ENCODE measurements around the gene CLRN3. TPM values are rescaled to one million over a fixed set of nuclear protein-coding genes. Genes with fewer than 3 reads are reported as not detected.

The CLRN3 gene
- total and polyA plus RNA-seq, 9 of the 15 experiments (the other 6 are each of a cell fraction or from before 2014, with no cell fraction given), result not detected

DNA sequence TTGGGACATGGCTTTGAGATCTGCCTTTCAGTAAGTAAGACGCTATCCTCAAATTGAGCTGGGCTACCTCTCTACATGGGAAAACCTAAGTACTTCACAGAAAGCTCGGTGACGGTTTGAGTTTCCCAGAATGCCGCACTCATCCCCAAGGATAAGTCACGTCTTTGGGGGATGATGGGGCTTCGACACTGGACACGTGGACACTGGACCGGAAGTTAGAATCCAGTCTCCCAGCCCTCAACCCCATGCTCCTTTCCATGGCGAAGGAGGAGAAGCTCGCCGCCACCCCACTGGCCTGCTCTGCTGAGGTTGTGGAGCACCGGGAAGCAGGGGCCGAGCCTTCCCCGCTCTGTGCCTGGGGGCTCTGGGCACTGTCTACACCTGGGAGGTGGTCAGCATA is 41.6 kb upstream of the CLRN3 start:
- no peaks in the 10 kb centered on the region for H3K79me2 ChIP-seq (ENCODE audit: control insufficient read depth, insufficient read depth, low read length)
- BruUV-seq (replicated peaks), result no TSS peak
- no peaks in the 10 kb centered on the region for H3K9me3 ChIP-seq (replicated peaks; ENCODE audit: control insufficient read depth, insufficient read depth, low read depth, low read length)
- FAIRE-seq (no peak), DNase-seq (ENCODE audit: extremely low read depth in 1 of 4, low spot score in 3 of 4) (no peak), ATAC-seq (no peak)
- H3K27ac ChIP-seq (ENCODE audit: extremely low read depth, low read depth, low read length), result no peak overlapping the region
- H3K4me2 ChIP-seq (ENCODE audit: insufficient read depth, low read length), result no peak overlapping the region
- POLR2A ChIA-PET, result interaction anchor here (0.6 kb wide), 1 partner anchor 77 kb away, joined by 3 read pairs; no protein-coding TSS in a partner anchor
- 1% methylated on average over 11 of the region's 14 CpGs for WGBS (ENCODE audit: insufficient coverage, low coverage, missing lambda C conversion rate)
- no peaks in the 10 kb centered on the region for H3K9me1 ChIP-seq (ENCODE audit: control insufficient read depth, insufficient read depth, low read length)
- no peaks in the 10 kb centered on the region for H3K4me1 ChIP-seq (replicated peaks in 1 of 2; ENCODE audit: control insufficient read depth in 2 of 2, insufficient read depth in 2 of 2, low read length in 2 of 2)
- no peak overlapping the region for H3K9ac ChIP-seq (ENCODE audit: insufficient read depth in 1 of 2, low read depth in 2 of 2, low read length in 2 of 2)
- CTCF ChIA-PET (ENCODE audit: low intra/inter-chr PET ratio), result no interaction called here
- no peaks in the 10 kb centered on the region for H3K36me3 ChIP-seq (ENCODE audit: control insufficient read depth, insufficient read depth, low read length)
- peaks cover 0 to 17% of the 10 kb centered on the region in 2 experiments; a peak in 2 of 5 replicates for H3K27me3 ChIP-seq (ENCODE audit: control insufficient read depth in 2 of 2, insufficient read depth in 2 of 2, low read length in 2 of 2)
- H4K20me1 ChIP-seq (replicated peaks; ENCODE audit: control insufficient read depth, insufficient read depth, low read length), result no peaks in the 10 kb centered on the region
- TF ChIP-seq, protein P1, sequence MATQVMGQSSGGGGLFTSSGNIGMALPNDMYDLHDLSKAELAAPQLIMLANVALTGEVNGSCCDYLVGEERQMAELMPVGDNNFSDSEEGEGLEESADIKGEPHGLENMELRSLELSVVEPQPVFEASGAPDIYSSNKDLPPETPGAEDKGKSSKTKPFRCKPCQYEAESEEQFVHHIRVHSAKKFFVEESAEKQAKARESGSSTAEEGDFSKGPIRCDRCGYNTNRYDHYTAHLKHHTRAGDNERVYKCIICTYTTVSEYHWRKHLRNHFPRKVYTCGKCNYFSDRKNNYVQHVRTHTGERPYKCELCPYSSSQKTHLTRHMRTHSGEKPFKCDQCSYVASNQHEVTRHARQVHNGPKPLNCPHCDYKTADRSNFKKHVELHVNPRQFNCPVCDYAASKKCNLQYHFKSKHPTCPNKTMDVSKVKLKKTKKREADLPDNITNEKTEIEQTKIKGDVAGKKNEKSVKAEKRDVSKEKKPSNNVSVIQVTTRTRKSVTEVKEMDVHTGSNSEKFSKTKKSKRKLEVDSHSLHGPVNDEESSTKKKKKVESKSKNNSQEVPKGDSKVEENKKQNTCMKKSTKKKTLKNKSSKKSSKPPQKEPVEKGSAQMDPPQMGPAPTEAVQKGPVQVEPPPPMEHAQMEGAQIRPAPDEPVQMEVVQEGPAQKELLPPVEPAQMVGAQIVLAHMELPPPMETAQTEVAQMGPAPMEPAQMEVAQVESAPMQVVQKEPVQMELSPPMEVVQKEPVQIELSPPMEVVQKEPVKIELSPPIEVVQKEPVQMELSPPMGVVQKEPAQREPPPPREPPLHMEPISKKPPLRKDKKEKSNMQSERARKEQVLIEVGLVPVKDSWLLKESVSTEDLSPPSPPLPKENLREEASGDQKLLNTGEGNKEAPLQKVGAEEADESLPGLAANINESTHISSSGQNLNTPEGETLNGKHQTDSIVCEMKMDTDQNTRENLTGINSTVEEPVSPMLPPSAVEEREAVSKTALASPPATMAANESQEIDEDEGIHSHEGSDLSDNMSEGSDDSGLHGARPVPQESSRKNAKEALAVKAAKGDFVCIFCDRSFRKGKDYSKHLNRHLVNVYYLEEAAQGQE (IDR thresholded peaks at IDR 0.05; ENCODE audit: borderline replicate concordance), result no peak
- TF ChIP-seq, protein P1 (CRISPR knock-in tag; IDR thresholded peaks at IDR 0.05; ENCODE audit: low read depth), result no peak
- TF ChIP-seq TBL1XR1 (IDR thresholded peaks at IDR 0.05; ENCODE audit: low read length in 2 of 2), result no peak
- TF ChIP-seq, protein P2, sequence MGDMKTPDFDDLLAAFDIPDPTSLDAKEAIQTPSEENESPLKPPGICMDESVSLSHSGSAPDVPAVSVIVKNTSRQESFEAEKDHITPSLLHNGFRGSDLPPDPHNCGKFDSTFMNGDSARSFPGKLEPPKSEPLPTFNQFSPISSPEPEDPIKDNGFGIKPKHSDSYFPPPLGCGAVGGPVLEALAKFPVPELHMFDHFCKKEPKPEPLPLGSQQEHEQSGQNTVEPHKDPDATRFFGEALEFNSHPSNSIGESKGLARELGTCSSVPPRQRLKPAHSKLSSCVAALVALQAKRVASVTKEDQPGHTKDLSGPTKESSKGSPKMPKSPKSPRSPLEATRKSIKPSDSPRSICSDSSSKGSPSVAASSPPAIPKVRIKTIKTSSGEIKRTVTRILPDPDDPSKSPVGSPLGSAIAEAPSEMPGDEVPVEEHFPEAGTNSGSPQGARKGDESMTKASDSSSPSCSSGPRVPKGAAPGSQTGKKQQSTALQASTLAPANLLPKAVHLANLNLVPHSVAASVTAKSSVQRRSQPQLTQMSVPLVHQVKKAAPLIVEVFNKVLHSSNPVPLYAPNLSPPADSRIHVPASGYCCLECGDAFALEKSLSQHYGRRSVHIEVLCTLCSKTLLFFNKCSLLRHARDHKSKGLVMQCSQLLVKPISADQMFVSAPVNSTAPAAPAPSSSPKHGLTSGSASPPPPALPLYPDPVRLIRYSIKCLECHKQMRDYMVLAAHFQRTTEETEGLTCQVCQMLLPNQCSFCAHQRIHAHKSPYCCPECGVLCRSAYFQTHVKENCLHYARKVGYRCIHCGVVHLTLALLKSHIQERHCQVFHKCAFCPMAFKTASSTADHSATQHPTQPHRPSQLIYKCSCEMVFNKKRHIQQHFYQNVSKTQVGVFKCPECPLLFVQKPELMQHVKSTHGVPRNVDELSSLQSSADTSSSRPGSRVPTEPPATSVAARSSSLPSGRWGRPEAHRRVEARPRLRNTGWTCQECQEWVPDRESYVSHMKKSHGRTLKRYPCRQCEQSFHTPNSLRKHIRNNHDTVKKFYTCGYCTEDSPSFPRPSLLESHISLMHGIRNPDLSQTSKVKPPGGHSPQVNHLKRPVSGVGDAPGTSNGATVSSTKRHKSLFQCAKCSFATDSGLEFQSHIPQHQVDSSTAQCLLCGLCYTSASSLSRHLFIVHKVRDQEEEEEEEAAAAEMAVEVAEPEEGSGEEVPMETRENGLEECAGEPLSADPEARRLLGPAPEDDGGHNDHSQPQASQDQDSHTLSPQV (IDR thresholded peaks at IDR 0.05), result no peak
- TF ChIP-seq, protein P3, sequence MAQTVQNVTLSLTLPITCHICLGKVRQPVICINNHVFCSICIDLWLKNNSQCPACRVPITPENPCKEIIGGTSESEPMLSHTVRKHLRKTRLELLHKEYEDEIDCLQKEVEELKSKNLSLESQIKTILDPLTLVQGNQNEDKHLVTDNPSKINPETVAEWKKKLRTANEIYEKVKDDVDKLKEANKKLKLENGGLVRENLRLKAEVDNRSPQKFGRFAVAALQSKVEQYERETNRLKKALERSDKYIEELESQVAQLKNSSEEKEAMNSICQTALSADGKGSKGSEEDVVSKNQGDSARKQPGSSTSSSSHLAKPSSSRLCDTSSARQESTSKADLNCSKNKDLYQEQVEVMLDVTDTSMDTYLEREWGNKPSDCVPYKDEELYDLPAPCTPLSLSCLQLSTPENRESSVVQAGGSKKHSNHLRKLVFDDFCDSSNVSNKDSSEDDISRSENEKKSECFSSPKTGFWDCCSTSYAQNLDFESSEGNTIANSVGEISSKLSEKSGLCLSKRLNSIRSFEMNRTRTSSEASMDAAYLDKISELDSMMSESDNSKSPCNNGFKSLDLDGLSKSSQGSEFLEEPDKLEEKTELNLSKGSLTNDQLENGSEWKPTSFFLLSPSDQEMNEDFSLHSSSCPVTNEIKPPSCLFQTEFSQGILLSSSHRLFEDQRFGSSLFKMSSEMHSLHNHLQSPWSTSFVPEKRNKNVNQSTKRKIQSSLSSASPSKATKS (CRISPR knock-in tag; IDR thresholded peaks at IDR 0.05), result no peak
- no peak for TF ChIP-seq XRCC5 (IDR thresholded peaks at IDR 0.05; ENCODE audit: low read depth, low read length)
- H2AFZ ChIP-seq (ENCODE audit: low read depth, low read length), result no peak overlapping the region
- in situ Hi-C loops (cut with MboI), result no loop called here
- intact Hi-C loops (cut with micrococcal nuclease), result no loop called here
- no peak overlapping the region for H3K4me3 ChIP-seq
